SHP77 treated with DMSO at 0.1 percent for 48 hours (cell line): ENCODE measurements around the gene TECPR2.
"Not testable (repeated sequence)": the region's sequence is repeated elsewhere in the genome, so short reads cannot be mapped to it uniquely, and the experiment has no call there.

Experiments used
- DNase-seq: peaks from one replicate; lab custom pipeline; 2025; lab: John Stamatoyannopoulos, UW

The TECPR2 gene, protein sequence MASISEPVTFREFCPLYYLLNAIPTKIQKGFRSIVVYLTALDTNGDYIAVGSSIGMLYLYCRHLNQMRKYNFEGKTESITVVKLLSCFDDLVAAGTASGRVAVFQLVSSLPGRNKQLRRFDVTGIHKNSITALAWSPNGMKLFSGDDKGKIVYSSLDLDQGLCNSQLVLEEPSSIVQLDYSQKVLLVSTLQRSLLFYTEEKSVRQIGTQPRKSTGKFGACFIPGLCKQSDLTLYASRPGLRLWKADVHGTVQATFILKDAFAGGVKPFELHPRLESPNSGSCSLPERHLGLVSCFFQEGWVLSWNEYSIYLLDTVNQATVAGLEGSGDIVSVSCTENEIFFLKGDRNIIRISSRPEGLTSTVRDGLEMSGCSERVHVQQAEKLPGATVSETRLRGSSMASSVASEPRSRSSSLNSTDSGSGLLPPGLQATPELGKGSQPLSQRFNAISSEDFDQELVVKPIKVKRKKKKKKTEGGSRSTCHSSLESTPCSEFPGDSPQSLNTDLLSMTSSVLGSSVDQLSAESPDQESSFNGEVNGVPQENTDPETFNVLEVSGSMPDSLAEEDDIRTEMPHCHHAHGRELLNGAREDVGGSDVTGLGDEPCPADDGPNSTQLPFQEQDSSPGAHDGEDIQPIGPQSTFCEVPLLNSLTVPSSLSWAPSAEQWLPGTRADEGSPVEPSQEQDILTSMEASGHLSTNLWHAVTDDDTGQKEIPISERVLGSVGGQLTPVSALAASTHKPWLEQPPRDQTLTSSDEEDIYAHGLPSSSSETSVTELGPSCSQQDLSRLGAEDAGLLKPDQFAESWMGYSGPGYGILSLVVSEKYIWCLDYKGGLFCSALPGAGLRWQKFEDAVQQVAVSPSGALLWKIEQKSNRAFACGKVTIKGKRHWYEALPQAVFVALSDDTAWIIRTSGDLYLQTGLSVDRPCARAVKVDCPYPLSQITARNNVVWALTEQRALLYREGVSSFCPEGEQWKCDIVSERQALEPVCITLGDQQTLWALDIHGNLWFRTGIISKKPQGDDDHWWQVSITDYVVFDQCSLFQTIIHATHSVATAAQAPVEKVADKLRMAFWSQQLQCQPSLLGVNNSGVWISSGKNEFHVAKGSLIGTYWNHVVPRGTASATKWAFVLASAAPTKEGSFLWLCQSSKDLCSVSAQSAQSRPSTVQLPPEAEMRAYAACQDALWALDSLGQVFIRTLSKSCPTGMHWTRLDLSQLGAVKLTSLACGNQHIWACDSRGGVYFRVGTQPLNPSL (N-terminal part only)

DNA sequence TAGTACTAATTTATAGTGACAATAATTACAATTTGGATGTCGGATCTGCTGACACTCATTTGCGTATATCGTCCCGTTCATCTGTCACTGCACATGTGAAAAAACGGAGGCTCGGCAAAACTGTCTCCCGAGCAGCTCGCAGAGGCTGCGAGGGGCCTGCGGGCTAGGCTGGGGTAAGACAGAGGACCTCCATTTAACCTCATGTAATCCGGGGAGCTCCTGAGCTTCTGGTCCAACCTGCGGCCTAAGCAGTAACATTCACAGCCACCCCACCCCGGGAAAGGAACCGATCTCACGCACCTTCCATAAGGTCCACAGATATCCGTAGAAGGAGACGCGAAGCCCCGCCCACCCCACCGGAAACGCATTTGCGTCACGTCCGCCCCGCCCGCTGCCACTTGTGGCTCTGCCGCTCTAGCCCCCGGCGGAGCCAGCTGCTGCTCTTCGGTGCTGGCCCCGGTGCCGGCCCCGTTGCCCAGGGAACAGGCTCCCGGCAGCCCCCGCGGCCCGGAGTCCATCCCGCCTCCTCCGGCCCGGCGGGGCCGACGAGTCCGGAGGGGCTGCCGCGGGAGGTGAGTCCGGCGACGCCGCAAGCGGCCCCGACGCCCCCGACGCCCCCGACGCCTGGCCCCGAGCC lies at the start of gene TECPR2, which contains the start of gene CINP:
TECPR2 (plus strand) TSS at position 397 of the 637 bp plus-strand sequence. CDS start 13,781 bp downstream, outside the sequence.
CINP (minus strand) TSS at position 346 of the 637 bp plus-strand sequence; CDS start at position 307, 39 bp downstream.
- DNase-seq: peak; percentile 90

DNA sequence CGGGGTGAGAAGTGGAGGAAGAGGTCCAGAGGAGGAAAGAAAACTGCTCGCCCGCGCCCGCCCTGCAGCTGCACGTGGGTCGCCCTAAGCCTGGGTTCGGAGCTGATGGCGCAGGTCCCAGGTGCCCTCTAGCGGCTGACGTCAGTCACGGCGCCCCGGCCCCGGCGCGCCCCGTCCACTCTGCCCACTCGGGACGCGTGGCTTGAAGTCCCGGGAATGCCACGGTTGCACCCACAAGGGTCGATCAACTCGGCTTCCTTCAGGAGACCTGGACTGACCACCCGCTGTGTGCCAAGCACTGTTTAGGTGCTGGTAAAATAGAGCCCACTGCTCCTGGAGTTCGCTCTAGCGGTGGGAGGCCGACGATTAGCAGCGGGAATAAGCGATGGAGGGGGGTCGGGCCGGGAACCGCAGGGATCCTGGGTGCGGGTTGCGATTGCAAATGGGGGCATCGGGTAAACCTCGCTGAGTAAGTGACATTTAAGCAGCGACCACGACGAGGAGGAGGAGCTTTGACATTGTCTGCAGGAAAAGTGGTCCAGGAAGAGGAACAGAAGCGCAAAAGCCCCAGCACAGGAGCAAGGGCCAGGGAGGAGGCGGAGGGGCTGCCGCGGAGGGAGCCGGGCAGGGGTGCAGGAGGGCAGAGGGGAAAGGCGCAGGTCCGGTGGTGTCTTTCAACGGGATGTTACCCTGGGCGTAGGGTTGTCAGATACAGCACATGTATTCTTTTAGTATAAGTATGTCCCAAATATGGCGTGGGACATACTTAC lies 48.3 kb upstream of the TECPR2 start:
- DNase-seq: peak; percentile 57

DNA sequence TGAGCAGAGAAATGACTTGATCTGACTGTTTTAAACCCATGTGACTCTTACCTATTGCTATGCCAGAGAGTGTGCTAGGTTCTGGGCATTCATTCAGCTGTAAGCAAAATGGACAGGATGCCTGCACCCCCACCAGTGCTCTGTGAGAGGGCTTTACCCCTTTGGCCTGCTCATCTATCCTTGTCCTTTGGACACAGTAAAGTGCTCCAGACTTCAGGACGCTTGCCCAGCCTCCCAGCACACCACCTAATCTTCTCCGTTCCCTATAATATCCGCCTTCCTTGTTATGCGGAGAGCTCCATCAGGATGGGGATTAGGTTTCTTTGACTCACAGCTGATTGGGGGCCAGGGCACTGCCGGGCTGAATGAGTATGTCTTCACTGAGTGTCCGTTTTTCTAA lies 47.6 kb upstream of the TECPR2 start:
- DNase-seq: no peak

DNA sequence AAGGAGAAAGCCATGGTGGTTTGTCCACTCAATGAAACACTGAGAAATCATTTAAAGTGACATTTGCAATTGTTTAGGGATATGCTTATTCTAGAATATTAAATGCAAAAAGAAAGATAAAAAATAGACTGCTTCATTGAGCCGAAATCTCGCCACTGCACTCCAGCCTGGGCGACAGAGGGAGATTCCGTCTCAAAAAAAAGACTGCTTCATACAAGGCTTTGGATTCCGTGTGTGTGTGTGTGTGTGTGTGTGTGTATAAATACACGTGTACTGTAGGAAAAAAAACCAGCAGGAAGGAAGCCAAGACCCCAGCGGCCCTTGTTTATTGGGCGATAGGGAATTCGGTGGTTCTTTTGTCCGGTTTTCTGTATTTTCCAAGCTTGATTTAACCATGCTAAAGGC lies 46.4 kb upstream of the TECPR2 start:
- DNase-seq: no peak

DNA sequence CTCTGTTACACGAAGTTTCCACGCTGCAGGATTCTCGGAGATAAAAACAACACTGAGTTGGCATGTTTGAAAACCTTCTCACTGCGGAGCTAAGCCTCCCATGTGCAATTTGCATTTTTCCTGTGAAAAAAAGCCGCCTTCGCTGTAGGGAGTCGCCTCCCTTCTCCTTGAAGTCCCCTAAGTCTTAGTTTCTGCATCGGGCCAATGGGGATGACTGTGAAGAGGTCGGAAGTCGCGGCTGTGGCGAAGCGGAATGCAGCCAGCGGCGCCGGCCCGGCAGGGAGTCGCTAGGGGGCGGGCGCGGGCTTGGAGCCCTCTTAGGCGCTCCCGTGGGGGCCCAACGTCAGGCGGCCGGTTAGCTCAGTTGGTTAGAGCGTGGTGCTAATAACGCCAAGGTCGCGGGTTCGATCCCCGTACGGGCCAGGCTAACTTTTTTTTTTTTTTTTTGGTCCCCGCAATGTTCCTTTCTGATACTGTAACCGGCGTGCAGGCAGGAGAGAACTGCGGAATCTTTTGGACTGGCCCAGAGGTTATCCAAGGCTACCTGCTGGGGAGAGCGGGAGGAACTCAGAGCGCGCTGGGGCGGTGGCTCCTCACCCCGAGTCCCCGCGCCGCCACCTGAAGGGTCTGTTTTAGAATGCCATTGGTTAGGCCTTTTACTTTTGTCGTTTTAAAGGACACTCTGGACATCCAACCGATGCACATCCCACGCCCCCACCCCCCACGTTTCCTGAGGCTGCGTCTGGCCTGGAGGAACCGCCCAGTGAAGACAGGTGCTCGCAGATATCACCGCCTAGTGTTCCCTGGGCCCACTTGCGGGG lies 45.8 kb upstream of the TECPR2 start:
- peak; percentile 80 for DNase-seq

DNA sequence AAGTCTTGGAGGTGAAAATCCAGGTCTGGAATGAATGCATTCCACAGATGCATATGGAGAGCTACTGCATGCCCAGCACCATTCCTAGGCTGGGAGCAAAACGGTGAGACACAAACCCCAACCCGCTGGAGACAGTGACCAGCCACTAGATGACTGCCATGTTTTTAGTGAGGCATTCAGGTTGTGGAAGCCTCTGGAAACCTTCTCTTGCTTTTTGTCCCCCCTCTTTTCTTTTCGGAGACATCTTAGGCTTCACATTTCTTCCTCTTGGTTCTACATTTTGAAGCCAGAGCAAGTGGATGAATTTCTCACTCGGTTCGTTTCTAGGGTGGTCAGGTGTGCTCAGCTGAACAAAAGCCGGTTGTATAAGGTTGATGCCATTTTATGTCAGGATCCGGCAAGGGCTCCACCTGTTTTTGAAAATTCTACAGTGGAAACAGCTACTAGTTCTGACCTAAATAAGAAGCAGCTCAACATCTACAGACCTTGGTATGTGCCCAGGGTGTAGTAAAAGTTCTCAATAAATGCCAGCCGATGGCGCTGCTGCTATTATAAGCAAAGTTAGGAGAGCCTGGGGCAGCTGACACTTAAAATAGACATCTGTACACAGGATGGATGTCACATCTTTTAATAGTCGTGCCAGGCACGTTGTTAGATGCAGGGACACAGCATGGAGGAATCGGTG lies 45.0 kb upstream of the TECPR2 start:
- no peak for DNase-seq

DNA sequence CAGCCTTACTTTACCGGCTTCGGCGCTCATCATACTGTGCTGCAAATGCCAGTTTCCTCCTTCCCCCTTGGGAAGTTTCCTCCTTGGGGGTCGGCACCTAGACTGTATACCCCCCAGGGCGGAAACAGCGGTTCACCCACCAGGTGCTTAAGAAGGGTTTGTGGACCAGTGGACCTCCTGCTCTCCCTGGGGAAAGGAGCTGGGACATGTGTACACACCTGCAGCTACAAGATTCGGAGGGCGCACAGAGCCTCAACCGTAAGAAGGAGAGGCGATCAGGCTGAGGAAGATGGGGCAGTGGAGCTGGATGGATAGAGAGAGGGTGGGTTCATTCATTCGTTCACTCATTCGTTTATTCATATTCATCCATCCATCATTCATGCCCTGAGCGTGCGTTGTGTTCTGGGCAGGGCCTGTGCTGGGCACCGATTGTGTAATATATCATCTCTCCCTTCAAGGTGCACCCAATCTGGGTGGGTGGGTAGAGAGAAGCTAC lies 43.9 kb upstream of the TECPR2 start:
- no peak for DNase-seq

DNA sequence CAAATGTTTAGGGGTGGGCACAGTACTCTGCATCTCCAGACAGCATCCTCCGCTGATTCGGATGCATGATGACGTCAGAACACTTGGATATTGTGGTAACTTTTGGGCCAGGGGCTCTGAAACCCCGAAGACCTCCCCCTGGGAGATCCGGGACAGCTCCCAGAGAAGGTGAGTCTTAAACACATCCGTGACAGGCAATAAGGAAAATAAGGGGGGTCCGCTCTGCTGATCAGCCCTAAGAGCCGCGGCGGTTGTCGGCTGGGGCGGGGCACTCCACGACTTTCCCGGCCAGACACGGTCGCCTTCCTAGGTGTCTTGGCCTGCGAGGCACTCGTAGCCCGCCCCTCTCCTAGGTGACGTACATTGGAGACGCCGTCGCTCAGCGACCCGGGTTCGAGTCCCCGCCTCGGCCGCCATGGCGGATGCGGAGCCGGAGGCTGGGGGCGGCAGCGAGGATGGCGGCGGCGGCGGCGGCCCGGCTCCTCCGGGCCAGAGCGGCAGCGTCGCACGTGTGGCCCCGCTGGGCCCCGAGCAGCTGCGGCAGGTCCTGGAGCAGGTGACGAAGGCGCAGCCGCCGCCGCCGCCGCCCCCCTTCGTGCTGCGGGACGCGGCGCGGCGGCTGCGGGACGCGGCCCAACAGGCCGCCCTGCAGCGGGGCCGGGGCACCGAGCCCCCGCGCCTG lies 43.2 kb upstream of the TECPR2 start, which contains the start of gene ZNF839:
ZNF839 (plus strand) TSS at position 396 of the 682 bp plus-strand sequence; CDS start at position 416, 20 bp downstream.
- DNase-seq: peak; percentile 81

DNA sequence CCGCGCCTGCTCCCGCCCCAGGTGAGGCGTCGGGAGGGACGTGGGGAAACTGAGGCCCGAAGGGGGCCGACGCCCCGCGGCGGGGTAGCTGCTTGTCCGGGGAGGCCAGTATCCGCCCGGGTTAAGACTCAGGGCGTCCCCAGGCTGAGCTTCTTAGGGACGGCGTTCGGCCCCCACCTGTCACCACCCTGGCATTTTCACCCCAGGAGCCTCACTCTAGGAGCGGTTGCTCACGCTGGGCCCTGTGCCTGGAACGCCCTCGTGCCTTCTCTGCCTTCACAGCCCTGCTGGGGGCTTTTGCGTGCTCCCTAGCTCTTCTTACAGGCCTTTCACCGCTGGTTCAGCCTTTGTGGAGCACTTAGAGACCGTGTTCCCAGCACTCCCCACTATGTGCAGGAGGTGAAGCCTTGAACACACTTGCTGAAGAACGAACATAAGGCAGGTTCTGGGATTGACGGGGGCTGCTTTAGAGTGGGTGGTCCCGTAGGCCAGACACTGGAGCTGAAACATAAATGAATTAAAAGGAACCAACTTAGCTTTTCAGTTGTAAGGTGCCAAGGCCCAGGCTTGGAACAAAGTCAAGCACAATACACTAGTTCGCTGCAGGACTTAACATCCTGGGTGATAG lies 42.6 kb upstream of the TECPR2 start:
- no peak for DNase-seq

DNA sequence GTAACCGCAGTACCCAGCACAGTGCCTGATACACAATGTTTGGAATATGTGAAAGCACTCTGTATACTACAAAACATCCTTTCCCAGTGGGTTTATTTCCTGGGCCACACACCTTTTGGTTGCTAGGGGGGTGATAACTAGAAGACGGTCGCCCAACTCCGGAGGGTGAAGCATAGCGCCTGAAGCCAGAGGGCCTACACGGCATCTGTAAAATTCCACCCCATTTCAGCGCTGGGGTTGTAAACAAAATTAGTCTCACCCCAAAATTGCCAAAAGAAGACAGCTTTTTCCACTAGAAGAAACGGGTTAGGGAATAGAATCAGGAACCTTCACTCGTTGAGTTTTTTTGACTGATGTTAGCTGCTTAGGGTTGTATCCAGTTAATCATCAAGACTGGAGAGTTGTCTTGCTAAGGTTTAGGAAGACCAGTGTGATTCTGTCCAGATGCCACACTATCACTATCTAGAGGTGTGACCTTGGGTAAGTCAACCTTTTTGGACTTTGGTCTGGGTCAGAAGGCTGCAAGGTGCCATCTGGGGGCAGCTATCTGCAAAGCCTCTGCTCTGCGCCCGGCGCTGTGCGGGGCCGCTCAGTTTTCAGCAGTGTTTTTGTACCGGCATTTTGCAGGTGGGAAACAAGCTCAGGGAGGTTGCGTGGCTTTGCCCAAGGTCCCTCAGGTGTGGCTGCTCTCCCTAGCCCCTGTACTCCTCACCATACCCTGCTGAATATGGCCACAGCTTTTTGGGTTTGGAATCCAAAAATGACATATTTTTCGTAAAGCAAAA lies 41.9 kb upstream of the TECPR2 start:
- no peak for DNase-seq

DNA sequence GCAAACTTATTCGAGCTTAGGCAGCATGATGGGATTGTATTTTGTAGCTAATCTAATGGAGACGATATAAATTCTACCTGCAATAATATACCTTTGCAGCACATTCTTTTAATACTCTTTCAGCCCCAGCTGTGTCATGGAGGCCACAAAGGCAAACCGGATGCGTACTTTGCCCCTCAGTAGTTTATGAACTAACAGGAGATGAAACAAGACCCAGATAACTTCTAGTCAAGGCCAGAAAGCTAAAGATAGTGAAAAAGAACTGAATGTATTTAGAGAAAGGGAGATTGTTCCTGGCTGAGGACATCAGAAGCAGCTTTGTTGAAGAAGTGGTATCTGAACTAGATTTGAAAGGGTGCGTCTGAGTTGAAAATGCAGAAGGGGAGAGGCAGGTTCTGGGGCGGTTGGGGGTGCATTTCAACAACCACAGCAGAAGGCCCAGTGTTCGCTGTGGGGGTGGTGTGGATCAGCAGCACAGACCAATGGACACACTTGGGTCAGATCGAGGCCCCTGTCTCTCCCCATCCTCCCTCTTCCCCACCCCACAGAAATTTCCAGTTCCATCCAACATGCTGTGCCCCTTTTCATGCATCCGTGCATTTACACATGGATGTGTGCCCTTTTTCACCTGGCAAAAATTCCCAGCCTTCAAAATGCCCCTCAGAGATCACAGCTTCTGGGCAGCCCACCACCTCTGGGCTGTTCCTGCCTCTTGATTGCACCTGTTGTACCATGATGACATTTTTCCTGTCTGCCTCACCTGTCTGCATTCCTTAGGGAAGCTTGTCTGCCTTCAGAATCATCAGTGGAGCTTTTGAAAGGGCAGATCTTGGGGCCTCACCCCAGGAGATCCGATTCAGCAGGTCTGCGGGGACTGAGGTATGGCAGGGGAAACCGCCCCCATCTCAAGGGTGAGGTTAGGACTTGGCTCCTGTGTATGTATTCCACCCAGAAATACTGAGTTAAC lies 41.0 kb upstream of the TECPR2 start:
- no peak for DNase-seq

DNA sequence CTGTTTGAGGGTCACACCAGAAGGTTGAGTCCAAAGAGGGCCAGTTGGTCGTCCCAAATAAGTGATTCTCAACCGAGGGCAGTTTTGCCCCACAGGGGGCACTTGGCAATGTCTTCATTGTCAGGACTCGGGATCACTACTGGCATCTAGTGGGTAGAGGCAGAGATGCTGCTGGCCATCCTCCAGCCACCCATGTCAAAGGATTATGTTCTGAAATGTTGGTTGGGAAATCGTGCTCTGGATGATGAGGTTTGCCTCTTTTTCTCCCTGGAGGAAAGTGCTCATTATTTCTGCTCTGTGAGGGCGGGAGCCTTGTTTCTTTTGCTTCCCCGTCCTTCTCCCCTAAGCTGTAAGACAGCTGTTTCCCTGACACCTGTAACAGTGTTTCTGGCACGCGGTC lies 39.6 kb upstream of the TECPR2 start:
- DNase-seq: no peak

DNA sequence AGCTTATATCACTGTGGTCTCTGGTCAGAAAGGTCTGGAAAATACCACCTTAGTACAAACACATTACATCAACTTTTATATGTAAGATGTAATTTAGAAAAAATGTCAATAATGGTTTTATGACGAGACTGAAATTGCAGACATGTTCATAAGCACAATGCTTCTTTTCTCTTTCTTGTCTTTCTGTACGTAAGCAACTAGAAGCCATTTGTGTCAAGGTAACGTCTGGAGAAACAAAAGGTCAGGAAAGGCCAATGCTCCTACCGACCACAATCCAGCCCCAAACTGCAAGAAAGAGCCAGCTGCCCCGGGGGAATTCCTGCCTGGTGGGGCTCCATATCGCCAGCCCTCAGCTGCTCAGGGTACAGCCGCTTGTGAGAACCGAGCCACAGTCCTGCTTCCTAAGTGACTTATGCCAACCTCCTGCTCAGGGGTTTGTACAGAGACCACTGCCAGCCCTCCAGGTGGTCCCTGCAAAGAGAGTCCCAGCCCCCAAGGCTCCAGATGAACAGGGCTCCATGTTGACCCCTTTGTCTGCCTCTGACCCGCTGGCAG lies 36.9 kb upstream of the TECPR2 start:
- DNase-seq: no peak

DNA sequence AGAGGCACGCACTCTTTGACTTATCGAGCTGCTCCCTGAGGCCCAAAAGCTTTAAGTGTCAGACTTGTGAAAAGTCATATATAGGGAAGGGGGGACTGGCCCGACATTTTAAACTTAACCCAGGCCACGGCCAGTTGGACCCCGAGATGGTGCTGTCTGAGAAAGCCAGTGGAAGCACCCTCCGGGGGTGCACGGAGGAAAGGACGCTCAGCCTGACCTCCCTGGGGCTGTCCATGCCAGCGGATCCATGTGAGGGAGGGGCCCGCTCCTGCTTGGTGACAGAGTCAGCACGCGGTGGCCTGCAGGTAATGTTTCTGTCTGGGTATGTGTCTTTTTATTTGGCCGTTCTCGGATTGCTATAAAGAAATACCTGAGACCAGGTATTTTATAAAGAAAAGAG lies 36.2 kb upstream of the TECPR2 start:
- DNase-seq: no peak

DNA sequence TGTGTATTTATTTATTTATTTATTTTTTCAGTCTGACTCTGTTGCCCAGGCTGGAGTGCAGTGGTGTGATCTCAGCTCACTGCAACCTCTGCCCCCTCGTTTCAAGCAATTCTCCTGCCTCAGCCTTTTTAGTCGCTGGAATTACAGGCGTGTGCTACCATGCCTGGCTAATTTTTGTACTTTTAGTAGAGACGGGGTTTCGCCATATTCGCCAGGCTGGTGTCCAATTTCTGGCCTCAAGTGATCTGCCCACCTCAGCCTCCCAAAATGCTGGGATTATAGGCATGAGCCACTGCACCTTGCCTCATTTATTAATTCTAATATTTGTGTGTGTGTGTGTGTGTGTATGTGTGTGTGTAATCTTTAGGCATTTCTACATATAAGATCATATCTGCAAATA lies 33.4 kb upstream of the TECPR2 start:
- not testable (repeated sequence) for DNase-seq

DNA sequence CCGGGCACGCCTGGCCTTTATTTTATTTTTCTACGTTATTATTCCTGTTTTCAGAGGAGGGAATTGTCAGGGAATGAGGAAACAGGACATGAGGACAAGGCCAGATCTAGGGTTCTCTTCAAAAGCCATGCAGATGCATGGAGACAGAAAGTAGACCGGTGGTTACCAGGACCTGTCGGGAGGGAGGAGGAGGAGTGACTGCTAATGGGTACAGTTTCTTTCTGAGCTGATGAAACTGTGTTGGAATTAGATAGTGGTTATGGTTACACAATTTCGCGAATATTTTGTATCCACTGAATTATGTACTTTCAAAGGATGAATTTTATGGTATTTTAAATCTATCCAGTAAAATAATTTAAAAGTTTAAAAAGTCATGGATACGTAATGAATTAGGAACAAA lies 31.9 kb upstream of the TECPR2 start:
- no peak for DNase-seq
